H9 (cell line): Measurements from ENCODE around the gene COP1. TPM values are rescaled to one million over a fixed set of nuclear protein-coding genes. Genes with fewer than 3 reads are reported as not detected.

Source experiments
- DNase-seq: peaks from one replicate; pipeline ENCODE4 v3.0.0-alpha.2; 2017
- H2AFZ ChIP-seq: one replicate; pipeline ENCODE4 v1.6.1; 2013; ENCODE audit warnings: mild to moderate bottlenecking, low read length, control low read depth, moderate library complexity
- H2AK5ac ChIP-seq: 2 replicates; pipeline ENCODE4 v1.6.1; 2013; ENCODE audit warnings: low read length, control low read depth, mixed read lengths; ENCODE audit not compliant: insufficient read length
- H2BK120ac ChIP-seq: one replicate; pipeline ENCODE4 v1.6.1; 2013; ENCODE audit warnings: low read depth, mild to moderate bottlenecking, low read length, control low read depth, inconsistent platforms; ENCODE audit not compliant: poor library complexity, severe bottlenecking
- H2BK12ac ChIP-seq: 2 replicates; pipeline ENCODE4 v1.6.1; 2013; ENCODE audit warnings: low read length, control low read depth, mixed read lengths, low read depth; ENCODE audit not compliant: insufficient read length
- H2BK15ac ChIP-seq: 2 replicates; pipeline ENCODE4 v1.6.1; 2013; ENCODE audit warnings: low read depth, low read length, control low read depth
- H2BK20ac ChIP-seq: one replicate; pipeline ENCODE4 v1.6.1; 2013; ENCODE audit warnings: low read depth, mild to moderate bottlenecking, low read length, control low read depth, inconsistent platforms; ENCODE audit not compliant: poor library complexity, severe bottlenecking
- H2BK5ac ChIP-seq: 2 replicates; pipeline ENCODE4 v1.6.1; 2013; ENCODE audit warnings: low read length, control low read depth, mixed read lengths; ENCODE audit not compliant: insufficient read length
- H3K14ac ChIP-seq: 2 replicates; pipeline ENCODE4 v1.6.1; 2013; ENCODE audit warnings: low read length, control low read depth; ENCODE audit not compliant: insufficient read depth
- H3K18ac ChIP-seq: 2 replicates; pipeline ENCODE4 v1.6.1; 2013; ENCODE audit warnings: low read depth, mild to moderate bottlenecking, mixed read lengths, low read length, control low read depth; ENCODE audit not compliant: insufficient read length
- H3K23ac ChIP-seq: 2 replicates; pipeline ENCODE4 v1.6.1; 2013; ENCODE audit warnings: low read length, control low read depth, mixed read lengths, low read depth; ENCODE audit not compliant: insufficient read length
- H3K23me2 ChIP-seq: 2 replicates; pipeline ENCODE4 v1.6.1; 2013; ENCODE audit warnings: low read depth, mild to moderate bottlenecking, mixed read lengths, low read length, control low read depth; ENCODE audit not compliant: insufficient read length, poor library complexity, severe bottlenecking
- H3K27ac ChIP-seq: 2 replicates; pipeline ENCODE4 v1.5.1; 2013; ENCODE audit warnings: low read length, control low read depth, mixed read lengths, low read depth; ENCODE audit not compliant: insufficient read length
- H3K27me3 ChIP-seq: 2 replicates; pipeline ENCODE4 v1.6.1; 2013; ENCODE audit warnings: low read length, control low read depth, inconsistent platforms; ENCODE audit not compliant: insufficient read depth
- H3K4ac ChIP-seq: 2 replicates; pipeline ENCODE4 v1.6.1; 2013; ENCODE audit warnings: low read depth, mild to moderate bottlenecking, control low read depth, inconsistent platforms, low read length, moderate library complexity
- H3K4me1 ChIP-seq: 2 replicates; pipeline ENCODE4 v1.6.1; 2013; ENCODE audit warnings: low read length, control low read depth, inconsistent platforms; ENCODE audit not compliant: insufficient read depth
- H3K4me2 ChIP-seq: 2 replicates; pipeline ENCODE4 v1.6.1; 2013; ENCODE audit warnings: low read length, control low read depth, mixed read lengths; ENCODE audit not compliant: insufficient read length, insufficient read depth
- H3K56ac ChIP-seq: 2 replicates; pipeline ENCODE4 v1.6.1; 2013; ENCODE audit warnings: low read depth, mild to moderate bottlenecking, mixed read lengths, low read length, control low read depth; ENCODE audit not compliant: insufficient read length
- H3K79me1 ChIP-seq: 2 replicates; pipeline ENCODE4 v1.6.1; 2013; ENCODE audit warnings: low read depth, mild to moderate bottlenecking, moderate library complexity, low read length, control low read depth, inconsistent platforms; ENCODE audit not compliant: insufficient read depth, poor library complexity, severe bottlenecking
- H3K79me2 ChIP-seq: 2 replicates; pipeline ENCODE4 v1.6.1; 2013; ENCODE audit warnings: low read length, control low read depth, inconsistent platforms; ENCODE audit not compliant: insufficient read depth
- H3K9ac ChIP-seq: 2 replicates; pipeline ENCODE4 v1.6.1; 2013; ENCODE audit warnings: low read length, control low read depth, mixed read lengths; ENCODE audit not compliant: insufficient read length; ENCODE audit errors: extremely low read depth
- H3K9me3 ChIP-seq: one replicate; pipeline ENCODE4 v1.6.1; 2013; ENCODE audit warnings: low read depth, low read length, inconsistent platforms; ENCODE audit not compliant: control insufficient read depth
- H3T11ph ChIP-seq: one replicate; pipeline ENCODE4 v1.6.1; 2013; ENCODE audit warnings: mild to moderate bottlenecking, low read length, control low read depth, inconsistent platforms
- H4K20me1 ChIP-seq: one replicate; pipeline ENCODE4 v1.6.1; 2013; ENCODE audit not compliant: control insufficient read depth, insufficient read length, insufficient read depth
- H4K5ac ChIP-seq: 2 replicates; pipeline ENCODE4 v1.6.1; 2013; ENCODE audit warnings: low read depth, mild to moderate bottlenecking, mixed read lengths, low read length, control low read depth; ENCODE audit not compliant: insufficient read length
- H4K8ac ChIP-seq: replicated peaks from 2 replicates; pipeline ENCODE4 v1.6.1; 2013; ENCODE audit warnings: low read length, control low read depth, mixed read lengths, low read depth; ENCODE audit not compliant: insufficient read length
- H4K91ac ChIP-seq: 2 replicates; pipeline ENCODE4 v1.6.1; 2013; ENCODE audit warnings: low read depth, mild to moderate bottlenecking, moderate library complexity, mixed read lengths, low read length, control low read depth; ENCODE audit not compliant: insufficient read length
- H3K27ac Mint-ChIP-seq, 3 experiments: 2 replicates in 2 of 3; 3 replicates in 1 of 3; pipeline ENCODE4 v1.8.0; 2020 to 2021; ENCODE audit warnings: mixed read lengths in 3 of 3, mild to moderate bottlenecking in 1 of 3, moderate library complexity in 1 of 3
- H3K27me3 Mint-ChIP-seq: 2 replicates; pipeline ENCODE4 v1.8.0; 2021; ENCODE audit warnings: low read depth, mild to moderate bottlenecking, moderate library complexity, mixed read lengths
- H3K36me3 Mint-ChIP-seq, 3 experiments: 2 replicates in 2 of 3; 3 replicates in 1 of 3; pipeline ENCODE4 v1.8.0; 2020 to 2021; ENCODE audit warnings: low read depth in 3 of 3, mixed read lengths in 3 of 3; ENCODE audit not compliant: insufficient read depth in 1 of 3
- H3K4me1 Mint-ChIP-seq, 2 experiments: 2 replicates each; pipeline ENCODE4 v1.8.0; 2020; ENCODE audit warnings: mixed read lengths in 2 of 2
- H3K4me3 Mint-ChIP-seq, 2 experiments: 2 replicates in 1 of 2; 3 replicates in 1 of 2; pipeline ENCODE4 v1.8.0; 2020 to 2021; ENCODE audit warnings: mild to moderate bottlenecking in 2 of 2, mixed read lengths in 2 of 2, moderate library complexity in 1 of 2
- H3K9me3 Mint-ChIP-seq, 2 experiments: 2 replicates in 1 of 2; 3 replicates in 1 of 2; pipeline ENCODE4 v1.8.0; 2020; ENCODE audit warnings: mild to moderate bottlenecking in 2 of 2, mixed read lengths in 2 of 2, moderate library complexity in 1 of 2
- WGBS: extraction: QIAGEN DNeasy Blood & Tissue Kit; methylation state at CpG from one replicate; pipeline ENCODE4 v1.1.7; 2013; ENCODE audit warnings: missing lambda C conversion rate, low lambda C conversion rate, mixed read lengths; ENCODE audit not compliant: insufficient read length; ENCODE audit errors: extremely low coverage; 5-methylcytosine and 5-hydroxymethylcytosine counted together
- total RNA-seq: library from RNA; stranded (reverse); gene quantifications from 2 replicates; pipeline ENCODE4 v1.2.1, GENCODE V29; 2021
- TF ChIP-seq, protein P1 (sequence below): fragments of 200-600 bp; sonication (generic); conservative IDR thresholded peaks from 3 replicates; pipeline ENCODE4 v1.8.0; 2021; ENCODE audit warnings: antibody characterized with exemption, mild to moderate bottlenecking

COP1 gene
- total RNA-seq, 1 experiment from 2014 or later = 41.3 TPM

- Histone ChIP-seq H2BK12ac (no peak overlapping the region), H3K18ac (no peak overlapping the region), H2BK5ac (no peak overlapping the region), H2AK5ac (no peak overlapping the region), H3K23ac (no peak overlapping the region), H2BK15ac (no peak overlapping the region), H2AFZ (no peak overlapping the region), H3K27ac (no peak overlapping the region), H3K4ac (no peak overlapping the region), H3K14ac (no peak overlapping the region), H2BK120ac (no peak overlapping the region), H4K8ac (no peak overlapping the region), H3K56ac (no peak overlapping the region), H3K23me2 (no peaks in the 10 kb centered on the region), H4K20me1 (no peaks in the 10 kb centered on the region), H3K79me1 (peaks cover 3% of the 10 kb centered on the region), H3K4me2 (no peak overlapping the region), H4K5ac (no peak overlapping the region), H3K4me1 (no peaks in the 10 kb centered on the region), H2BK20ac (no peak overlapping the region), H3K9me3 (no peaks in the 10 kb centered on the region), H3T11ph (no peak overlapping the region), H3K27me3 (no peaks in the 10 kb centered on the region), H3K9ac (no peak overlapping the region), H3K79me2 (peaks cover 33% of the 10 kb centered on the region; the same call in 1 of the 2 replicates), H4K91ac (no peak overlapping the region)
- Mint-ChIP-seq H3K4me1 (peaks cover 14 to 20% of the 10 kb centered on the region in 2 experiments), H3K9me3 (no peaks in the 10 kb centered on the region), H3K27ac (no peak overlapping the region), H3K36me3 (peaks cover 0 to 5% (median 2%) of the 10 kb centered on the region in 3 experiments; a peak in 2 of 7 replicates), H3K27me3 (no peaks in the 10 kb centered on the region), H3K4me3 (no peak overlapping the region)
- TF ChIP-seq, protein P1, sequence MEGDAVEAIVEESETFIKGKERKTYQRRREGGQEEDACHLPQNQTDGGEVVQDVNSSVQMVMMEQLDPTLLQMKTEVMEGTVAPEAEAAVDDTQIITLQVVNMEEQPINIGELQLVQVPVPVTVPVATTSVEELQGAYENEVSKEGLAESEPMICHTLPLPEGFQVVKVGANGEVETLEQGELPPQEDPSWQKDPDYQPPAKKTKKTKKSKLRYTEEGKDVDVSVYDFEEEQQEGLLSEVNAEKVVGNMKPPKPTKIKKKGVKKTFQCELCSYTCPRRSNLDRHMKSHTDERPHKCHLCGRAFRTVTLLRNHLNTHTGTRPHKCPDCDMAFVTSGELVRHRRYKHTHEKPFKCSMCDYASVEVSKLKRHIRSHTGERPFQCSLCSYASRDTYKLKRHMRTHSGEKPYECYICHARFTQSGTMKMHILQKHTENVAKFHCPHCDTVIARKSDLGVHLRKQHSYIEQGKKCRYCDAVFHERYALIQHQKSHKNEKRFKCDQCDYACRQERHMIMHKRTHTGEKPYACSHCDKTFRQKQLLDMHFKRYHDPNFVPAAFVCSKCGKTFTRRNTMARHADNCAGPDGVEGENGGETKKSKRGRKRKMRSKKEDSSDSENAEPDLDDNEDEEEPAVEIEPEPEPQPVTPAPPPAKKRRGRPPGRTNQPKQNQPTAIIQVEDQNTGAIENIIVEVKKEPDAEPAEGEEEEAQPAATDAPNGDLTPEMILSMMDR = no peak
- WGBS = no CpG with 5 or more reads among the region's 1 CpG
- DNase-seq = no peak
Measured at GRCh38 chr1:176199707-176200106, 7.4 kb downstream of the COP1 start.
